Adrenal gland (tissue), 12 donors: ENCODE results near the gene CCDC15. TPM values are rescaled to one million over a fixed set of nuclear protein-coding genes. Genes with fewer than 3 reads are reported as not detected.

ENCODE experiments used
- DNase-seq, 7 donors: peaks; one replicate each; pipeline ENCODE4 v3.0.0-alpha.2; 2019 to 2020
- H3K27ac ChIP-seq, 5 donors: fragments of 200-600 bp; sonication (generic) in 4 of 5; 1 replicate in 3 of 5; 2 replicates in 2 of 5; pipeline versions ENCODE4 v1.5.1 to v1.8.0; 2016 to 2020; ENCODE audit warnings: mild to moderate bottlenecking in 1 of 5
- H3K27me3 ChIP-seq: fragments of 200-600 bp; 2 replicates; pipeline ENCODE4 v1.8.0; 2021
- H3K36me3 ChIP-seq, 2 donors: fragments of 200-600 bp; replicated peaks in 1 of 2; 1 replicate in 1 of 2; 2 replicates in 1 of 2; pipeline versions ENCODE4 v1.5.1 to v1.8.0; 2018 to 2022
- H3K4me1 ChIP-seq, 2 donors: fragments of 200-600 bp; replicated peaks in 1 of 2; 1 replicate in 1 of 2; 2 replicates in 1 of 2; pipeline versions ENCODE4 v1.5.1 to v1.8.0; 2018 to 2021
- H3K4me3 ChIP-seq, 4 donors: fragments of 200-600 bp; sonication (generic) in 3 of 4; one replicate each; pipeline ENCODE4 v1.5.1; 2016 to 2018
- H3K9me3 ChIP-seq, 3 donors: fragments of 200-600 bp; sonication (generic) in 1 of 3; replicated peaks in 1 of 3; 1 replicate in 2 of 3; 2 replicates in 1 of 3; pipeline versions ENCODE4 v1.5.1 to v1.8.0; 2016 to 2021
- POLR2A ChIP-seq, 2 donors: fragments of 450-650 bp; IDR thresholded peaks; one replicate each; pipeline ENCODE4 v1.6.1; 2017; ENCODE audit warnings: antibody characterized with exemption in 2 of 2, mild to moderate bottlenecking in 2 of 2, moderate library complexity in 1 of 2
- WGBS, 4 donors: extraction: QIAGEN DNeasy Blood & Tissue Kit in 2 of 4; methylation state at CpG; one replicate each; pipeline versions ENCODE4 v1.1.5 to v1.1.7; 2013 to 2017; 5-methylcytosine and 5-hydroxymethylcytosine counted together
- intact Hi-C, 2 donors: fragments of 100-400 bp; cut with DNase I; formaldehyde crosslinking; loops; one replicate each; pipeline versions ENCODE4 v1.14.1 to v1.15.0; 2022 to 2023
- polyA plus RNA-seq, 3 donors: library from polyadenylated mRNA; stranded (reverse); fragments of 200-250 nt in 2 of 3; fragments of 350-450 nt in 1 of 3; fragmentation: Illumina TruSeq in 1 of 3; extraction: RNeasy Lipid Tissue Mini Kit (QIAGEN cat#74804) in 1 of 3; gene quantifications; one replicate each; pipeline ENCODE4 v1.2.3, GENCODE V29; 2013 to 2014
- total RNA-seq, 9 donors: library from RNA; depleted of rRNA in 4 of 9; stranded (reverse); fragments of >200 nt in 4 of 9; fragments of 120-200 nt in 1 of 9; fragmentation: NEBNext Ultra II Directional in 1 of 9; extraction: Animal tissue kit (Norgen Biotek cat#: 25700) in 1 of 9; gene quantifications; one replicate each; pipeline versions ENCODE4 v1.1.0 to v1.2.4, GENCODE V29; 2013 to 2023
- TF ChIP-seq, protein P1 (sequence below), 6 experiments: fragments of 450-650 bp in 4 of 6; fragments of 200-600 bp in 2 of 6; sonication (generic) in 1 of 6; IDR thresholded peaks; 1 replicate in 5 of 6; 2 replicates in 1 of 6; pipeline versions ENCODE4 v1.5.1 to v1.8.0; 2016 to 2021; ENCODE audit warnings: antibody characterized with exemption in 6 of 6, mild to moderate bottlenecking in 2 of 6, moderate library complexity in 1 of 6
- donor health status: healthy with polysubstance abuse.
- donor health status: Bipolar disorder and iron deficiency.
- donor health status: DM: yes; HTN: yes; CAD: no.
- donor health status: DM: no; HTN: no; CAD: no.
- donor health status: DM: no; HTN: no; CAD: no.
- donor health status: DM: yes; HTN: yes; CAD: no.

Gene CCDC15
- total and polyA plus RNA-seq, 12 donors: 0.47 to 4.9 (median 2.0) TPM

DNA sequence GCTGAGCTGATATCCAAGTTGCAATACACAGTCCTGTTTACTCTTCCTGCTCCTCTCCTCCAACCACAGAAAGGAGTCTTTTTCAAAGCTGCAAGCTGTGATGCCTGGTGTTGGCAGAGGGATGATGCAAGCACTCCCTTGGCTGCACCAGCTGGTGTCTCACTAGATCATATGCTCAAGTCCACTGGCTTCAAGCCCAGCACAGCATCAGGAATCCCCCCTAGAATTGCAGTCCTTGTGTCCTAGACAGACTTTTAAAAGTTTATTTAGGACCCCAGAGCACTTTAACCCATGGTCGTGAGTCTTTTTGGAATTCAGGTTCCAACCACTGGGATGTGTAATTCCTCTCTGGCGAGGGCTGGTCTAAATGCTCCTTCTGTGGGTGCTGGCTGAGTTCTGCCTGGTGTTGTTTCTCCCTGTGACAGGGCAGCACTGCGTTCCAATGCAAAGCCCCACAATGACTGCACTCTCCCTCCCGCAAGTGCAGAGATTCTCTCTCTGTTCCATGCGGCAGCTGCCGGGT is 36.8 kb upstream of the CCDC15 start:
- no peak for TF ChIP-seq POLR2A (IDR thresholded peaks at IDR 0.05)
- Histone ChIP-seq H3K4me1 (peaks cover 7 to 9% of the 10 kb centered on the region in 2 donors), H3K27me3 (no peaks in the 10 kb centered on the region), H3K9me3 (no peaks in the 10 kb centered on the region), H3K36me3 (no peaks in the 10 kb centered on the region), H3K27ac (no peak overlapping the region), H3K4me3 (no peak overlapping the region)
- intact Hi-C loops: no loop called here
- 77 to 82% (median 78%) methylated on average over 4 to 6 of the region's 6 CpGs for WGBS, 4 donors
- DNase-seq: no peak

DNA sequence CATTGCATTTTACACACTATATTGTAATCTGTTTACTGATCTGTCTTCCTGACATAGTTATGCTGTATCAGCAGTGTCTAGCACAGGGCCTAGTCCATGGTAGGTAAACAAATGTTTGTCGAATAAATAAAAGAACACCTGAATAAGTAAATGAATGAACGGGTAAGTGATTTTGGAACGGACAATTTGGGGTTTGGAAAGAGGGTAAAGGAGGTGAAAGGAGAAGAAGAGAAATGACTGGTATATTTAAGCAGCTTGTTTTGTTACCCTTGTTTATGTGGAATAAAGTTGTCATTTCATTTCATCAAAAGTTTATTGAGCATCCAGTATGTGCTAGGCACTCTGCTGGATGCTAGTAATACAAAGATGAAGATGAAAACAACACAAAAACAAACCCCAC is 35.1 kb upstream of the CCDC15 start, which contains the start of gene HEPN1:
Gene HEPN1 (plus strand): TSS at position 301 of the 400 bp plus-strand sequence.
- TF ChIP-seq, protein P1, sequence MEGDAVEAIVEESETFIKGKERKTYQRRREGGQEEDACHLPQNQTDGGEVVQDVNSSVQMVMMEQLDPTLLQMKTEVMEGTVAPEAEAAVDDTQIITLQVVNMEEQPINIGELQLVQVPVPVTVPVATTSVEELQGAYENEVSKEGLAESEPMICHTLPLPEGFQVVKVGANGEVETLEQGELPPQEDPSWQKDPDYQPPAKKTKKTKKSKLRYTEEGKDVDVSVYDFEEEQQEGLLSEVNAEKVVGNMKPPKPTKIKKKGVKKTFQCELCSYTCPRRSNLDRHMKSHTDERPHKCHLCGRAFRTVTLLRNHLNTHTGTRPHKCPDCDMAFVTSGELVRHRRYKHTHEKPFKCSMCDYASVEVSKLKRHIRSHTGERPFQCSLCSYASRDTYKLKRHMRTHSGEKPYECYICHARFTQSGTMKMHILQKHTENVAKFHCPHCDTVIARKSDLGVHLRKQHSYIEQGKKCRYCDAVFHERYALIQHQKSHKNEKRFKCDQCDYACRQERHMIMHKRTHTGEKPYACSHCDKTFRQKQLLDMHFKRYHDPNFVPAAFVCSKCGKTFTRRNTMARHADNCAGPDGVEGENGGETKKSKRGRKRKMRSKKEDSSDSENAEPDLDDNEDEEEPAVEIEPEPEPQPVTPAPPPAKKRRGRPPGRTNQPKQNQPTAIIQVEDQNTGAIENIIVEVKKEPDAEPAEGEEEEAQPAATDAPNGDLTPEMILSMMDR (IDR thresholded peaks at IDR 0.05): no peak
- TF ChIP-seq POLR2A (IDR thresholded peaks at IDR 0.05): no peak
- no peaks in the 10 kb centered on the region for H3K36me3 ChIP-seq
- no peak for DNase-seq
- no peak within 1 kb of the TSS for H3K4me3 ChIP-seq
- H3K27ac ChIP-seq: no peak within 1 kb of the TSS
- H3K27me3 ChIP-seq: no peaks in the 10 kb centered on the region
- peaks cover 7 to 9% of the 10 kb centered on the region in 2 donors for H3K4me1 ChIP-seq
- H3K9me3 ChIP-seq: no peaks in the 10 kb centered on the region
- WGBS, 4 donors: 86 to 89% (median 87%) methylated on average over 3 of the region's 3 CpGs
- intact Hi-C loops: no loop called here

DNA sequence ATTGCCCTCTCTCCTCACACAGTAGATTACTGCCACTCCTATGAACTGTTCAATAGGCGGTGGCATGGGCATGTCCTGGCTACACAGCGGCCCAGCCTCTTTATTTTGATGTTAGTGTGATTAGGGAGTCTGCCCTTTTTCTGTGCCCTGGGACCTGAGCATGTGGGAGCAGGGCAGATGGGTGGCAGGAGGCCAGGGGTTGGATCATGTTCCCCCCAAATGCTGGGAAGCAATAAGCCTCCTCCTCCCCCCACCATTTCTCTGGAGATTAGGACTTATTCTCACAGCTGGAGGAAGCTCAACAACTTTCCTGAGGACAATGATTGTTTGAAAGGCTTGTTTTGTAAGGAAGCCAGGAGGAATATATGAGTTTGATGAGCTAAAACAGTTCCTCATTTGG is 34.1 kb upstream of the CCDC15 start:
- intact Hi-C loops: no loop called here

DNA sequence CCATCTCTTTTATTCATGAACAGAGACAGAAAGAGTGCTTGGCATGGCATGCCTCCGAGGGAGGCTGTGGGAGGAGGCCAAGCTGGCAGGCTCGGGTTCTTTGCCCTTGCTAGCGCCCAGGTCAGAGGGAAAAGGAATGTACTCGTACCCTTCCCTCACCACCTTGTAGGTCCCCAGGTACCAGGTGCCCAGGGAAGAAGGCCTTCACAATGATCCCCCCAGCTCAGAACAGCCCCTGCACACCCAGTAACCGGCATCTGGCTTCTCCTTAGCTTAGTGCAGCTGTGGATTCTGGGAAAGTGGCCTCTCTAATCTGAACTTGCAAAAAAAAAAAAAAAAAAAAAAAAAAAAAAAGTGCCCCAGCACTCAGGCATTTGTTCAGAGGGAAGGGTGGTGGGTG is 33.6 kb upstream of the CCDC15 start:
- intact Hi-C loops: no loop called here
- Histone ChIP-seq H3K27ac (no peak overlapping the region), H3K36me3 (no peaks in the 10 kb centered on the region), H3K27me3 (no peaks in the 10 kb centered on the region), H3K9me3 (no peaks in the 10 kb centered on the region), H3K4me1 (peaks cover 7 to 9% of the 10 kb centered on the region in 2 donors), H3K4me3 (no peak overlapping the region)
- WGBS, 4 donors: 81 to 98% (median 93%) methylated on average over 5 of the region's 5 CpGs
- TF ChIP-seq, protein P1 (IDR thresholded peaks at IDR 0.05): no peak
- DNase-seq: no peak

More for the DNA sequence above, 34.1 kb upstream of the CCDC15 start:
- H3K36me3 ChIP-seq: no peaks in the 10 kb centered on the region
- peaks cover 7 to 9% of the 10 kb centered on the region in 2 donors for H3K4me1 ChIP-seq
- no peak for DNase-seq
- H3K27ac ChIP-seq: no peak overlapping the region
- TF ChIP-seq POLR2A (IDR thresholded peaks at IDR 0.05): no peak
- TF ChIP-seq, protein P1 (IDR thresholded peaks at IDR 0.05): no peak
- no peaks in the 10 kb centered on the region for H3K9me3 ChIP-seq
- 95 to 100% (median 98%) methylated on average over 2 of the region's 2 CpGs for WGBS, 4 donors
- no peaks in the 10 kb centered on the region for H3K27me3 ChIP-seq
- H3K4me3 ChIP-seq: no peak overlapping the region
